WTC11 (cell line): ENCODE data around the gene PPP1R14B.

Experiments
- ATF2 ChIP-seq: sonication (generic); formaldehyde crosslinking; IDR thresholded peaks from 2 replicates; pipeline ENCODE4 v1.8.1; 2022; ENCODE audit warnings: low read depth, missing genetic modification reagents, borderline replicate concordance
- ATF3 ChIP-seq: sonication (generic); formaldehyde crosslinking; conservative IDR thresholded peaks from 2 replicates; pipeline ENCODE4 v1.8.1; 2022; ENCODE audit warnings: mild to moderate bottlenecking, missing genetic modification reagents
- CREB1 ChIP-seq: sonication (generic); formaldehyde crosslinking; IDR thresholded peaks from 2 replicates; pipeline ENCODE4 v1.8.0; 2023; ENCODE audit warnings: mild to moderate bottlenecking, missing genetic modification reagents
- CREM ChIP-seq: sonication (generic); formaldehyde crosslinking; IDR thresholded peaks from 2 replicates; pipeline ENCODE4 v1.8.1; 2022; ENCODE audit warnings: mild to moderate bottlenecking, missing genetic modification reagents, moderate library complexity
- CTCF ChIP-seq: fragments of 200-600 bp; IDR thresholded peaks from 2 replicates; pipeline ENCODE4 v1.8.0; 2022; ENCODE audit warnings: antibody characterized with exemption
- E2F4 ChIP-seq: sonication (generic); formaldehyde crosslinking; IDR thresholded peaks from 2 replicates; pipeline ENCODE4 v1.8.1; 2022; ENCODE audit warnings: low read depth, mild to moderate bottlenecking, moderate library complexity, missing genetic modification reagents, borderline replicate concordance
- ESRRA ChIP-seq: sonication (generic); formaldehyde crosslinking; IDR thresholded peaks from 2 replicates; pipeline ENCODE4 v1.8.1; 2022; ENCODE audit warnings: mild to moderate bottlenecking, missing genetic modification reagents, borderline replicate concordance
- ETV6 ChIP-seq: sonication (generic); formaldehyde crosslinking; IDR thresholded peaks from 2 replicates; pipeline ENCODE4 v1.8.1; 2022; ENCODE audit warnings: mild to moderate bottlenecking, missing genetic modification reagents
- MAX ChIP-seq: sonication (generic); formaldehyde crosslinking; IDR thresholded peaks from 2 replicates; pipeline ENCODE4 v1.8.0; 2022; ENCODE audit warnings: mild to moderate bottlenecking, missing genetic modification reagents
- NFE2L1 ChIP-seq: sonication (generic); formaldehyde crosslinking; IDR thresholded peaks from 2 replicates; pipeline ENCODE4 v1.8.1; 2023; ENCODE audit warnings: missing genetic modification reagents
- ZNF138 ChIP-seq: sonication (generic); formaldehyde crosslinking; conservative IDR thresholded peaks from 2 replicates; pipeline ENCODE4 v1.8.1; 2022; ENCODE audit warnings: mild to moderate bottlenecking, moderate library complexity, missing genetic modification reagents
- ZNF281 ChIP-seq: sonication (generic); formaldehyde crosslinking; IDR thresholded peaks from 2 replicates; pipeline ENCODE4 v1.8.0; 2023; ENCODE audit warnings: mild to moderate bottlenecking, missing genetic modification reagents
- ZNF512 ChIP-seq: sonication (generic); formaldehyde crosslinking; IDR thresholded peaks from 2 replicates; pipeline ENCODE4 v1.8.1; 2022; ENCODE audit warnings: missing genetic modification reagents, borderline replicate concordance

- TF ChIP-seq ATF3 (CRISPR knock-in tag) (no peak), ZNF512 (no peak), CTCF (no peak), CREM (CRISPR knock-in tag) (no peak), E2F4 (no peak), MAX (CRISPR knock-in tag) (no peak), ETV6 (no peak), ZNF138 (CRISPR knock-in tag) (no peak), ATF2 (no peak), ZNF281 (CRISPR knock-in tag) (no peak), ESRRA (no peak), CREB1 (CRISPR knock-in tag) (no peak), NFE2L1 (CRISPR knock-in tag) (no peak)
These were observed 45.9 kb upstream of the PPP1R14B start for GRCh38 chr11:64292460-64293254.
